H9 (cell line): Measurements from ENCODE around the gene SMYD5. TPM values are rescaled to one million over a fixed set of nuclear protein-coding genes. Genes with fewer than 3 reads are reported as not detected.

Experiments used
- DNase-seq: peaks from one replicate; pipeline ENCODE4 v3.0.0-alpha.2; 2017
- H2AFZ ChIP-seq: one replicate; pipeline ENCODE4 v1.6.1; 2013; ENCODE audit warnings: mild to moderate bottlenecking, low read length, control low read depth, moderate library complexity
- H2AK5ac ChIP-seq: 2 replicates; pipeline ENCODE4 v1.6.1; 2013; ENCODE audit warnings: low read length, control low read depth, mixed read lengths; ENCODE audit not compliant: insufficient read length
- H2BK120ac ChIP-seq: one replicate; pipeline ENCODE4 v1.6.1; 2013; ENCODE audit warnings: low read depth, mild to moderate bottlenecking, low read length, control low read depth, inconsistent platforms; ENCODE audit not compliant: poor library complexity, severe bottlenecking
- H2BK12ac ChIP-seq: 2 replicates; pipeline ENCODE4 v1.6.1; 2013; ENCODE audit warnings: low read length, control low read depth, mixed read lengths, low read depth; ENCODE audit not compliant: insufficient read length
- H2BK15ac ChIP-seq: 2 replicates; pipeline ENCODE4 v1.6.1; 2013; ENCODE audit warnings: low read depth, low read length, control low read depth
- H2BK20ac ChIP-seq: one replicate; pipeline ENCODE4 v1.6.1; 2013; ENCODE audit warnings: low read depth, mild to moderate bottlenecking, low read length, control low read depth, inconsistent platforms; ENCODE audit not compliant: poor library complexity, severe bottlenecking
- H2BK5ac ChIP-seq: 2 replicates; pipeline ENCODE4 v1.6.1; 2013; ENCODE audit warnings: low read length, control low read depth, mixed read lengths; ENCODE audit not compliant: insufficient read length
- H3K14ac ChIP-seq: 2 replicates; pipeline ENCODE4 v1.6.1; 2013; ENCODE audit warnings: low read length, control low read depth; ENCODE audit not compliant: insufficient read depth
- H3K18ac ChIP-seq: 2 replicates; pipeline ENCODE4 v1.6.1; 2013; ENCODE audit warnings: low read depth, mild to moderate bottlenecking, mixed read lengths, low read length, control low read depth; ENCODE audit not compliant: insufficient read length
- H3K23ac ChIP-seq: 2 replicates; pipeline ENCODE4 v1.6.1; 2013; ENCODE audit warnings: low read length, control low read depth, mixed read lengths, low read depth; ENCODE audit not compliant: insufficient read length
- H3K23me2 ChIP-seq: 2 replicates; pipeline ENCODE4 v1.6.1; 2013; ENCODE audit warnings: low read depth, mild to moderate bottlenecking, mixed read lengths, low read length, control low read depth; ENCODE audit not compliant: insufficient read length, poor library complexity, severe bottlenecking
- H3K27ac ChIP-seq: 2 replicates; pipeline ENCODE4 v1.5.1; 2013; ENCODE audit warnings: low read length, control low read depth, mixed read lengths, low read depth; ENCODE audit not compliant: insufficient read length
- H3K27me3 ChIP-seq: 2 replicates; pipeline ENCODE4 v1.6.1; 2013; ENCODE audit warnings: low read length, control low read depth, inconsistent platforms; ENCODE audit not compliant: insufficient read depth
- H3K4ac ChIP-seq: 2 replicates; pipeline ENCODE4 v1.6.1; 2013; ENCODE audit warnings: low read depth, mild to moderate bottlenecking, control low read depth, inconsistent platforms, low read length, moderate library complexity
- H3K4me1 ChIP-seq: 2 replicates; pipeline ENCODE4 v1.6.1; 2013; ENCODE audit warnings: low read length, control low read depth, inconsistent platforms; ENCODE audit not compliant: insufficient read depth
- H3K4me2 ChIP-seq: 2 replicates; pipeline ENCODE4 v1.6.1; 2013; ENCODE audit warnings: low read length, control low read depth, mixed read lengths; ENCODE audit not compliant: insufficient read length, insufficient read depth
- H3K56ac ChIP-seq: 2 replicates; pipeline ENCODE4 v1.6.1; 2013; ENCODE audit warnings: low read depth, mild to moderate bottlenecking, mixed read lengths, low read length, control low read depth; ENCODE audit not compliant: insufficient read length
- H3K79me1 ChIP-seq: 2 replicates; pipeline ENCODE4 v1.6.1; 2013; ENCODE audit warnings: low read depth, mild to moderate bottlenecking, moderate library complexity, low read length, control low read depth, inconsistent platforms; ENCODE audit not compliant: insufficient read depth, poor library complexity, severe bottlenecking
- H3K79me2 ChIP-seq: 2 replicates; pipeline ENCODE4 v1.6.1; 2013; ENCODE audit warnings: low read length, control low read depth, inconsistent platforms; ENCODE audit not compliant: insufficient read depth
- H3K9ac ChIP-seq: 2 replicates; pipeline ENCODE4 v1.6.1; 2013; ENCODE audit warnings: low read length, control low read depth, mixed read lengths; ENCODE audit not compliant: insufficient read length; ENCODE audit errors: extremely low read depth
- H3K9me3 ChIP-seq: one replicate; pipeline ENCODE4 v1.6.1; 2013; ENCODE audit warnings: low read depth, low read length, inconsistent platforms; ENCODE audit not compliant: control insufficient read depth
- H3T11ph ChIP-seq: one replicate; pipeline ENCODE4 v1.6.1; 2013; ENCODE audit warnings: mild to moderate bottlenecking, low read length, control low read depth, inconsistent platforms
- H4K20me1 ChIP-seq: one replicate; pipeline ENCODE4 v1.6.1; 2013; ENCODE audit not compliant: control insufficient read depth, insufficient read length, insufficient read depth
- H4K5ac ChIP-seq: 2 replicates; pipeline ENCODE4 v1.6.1; 2013; ENCODE audit warnings: low read depth, mild to moderate bottlenecking, mixed read lengths, low read length, control low read depth; ENCODE audit not compliant: insufficient read length
- H4K8ac ChIP-seq: replicated peaks from 2 replicates; pipeline ENCODE4 v1.6.1; 2013; ENCODE audit warnings: low read length, control low read depth, mixed read lengths, low read depth; ENCODE audit not compliant: insufficient read length
- H4K91ac ChIP-seq: 2 replicates; pipeline ENCODE4 v1.6.1; 2013; ENCODE audit warnings: low read depth, mild to moderate bottlenecking, moderate library complexity, mixed read lengths, low read length, control low read depth; ENCODE audit not compliant: insufficient read length
- H3K27ac Mint-ChIP-seq, 3 experiments: 2 replicates in 2 of 3; 3 replicates in 1 of 3; pipeline ENCODE4 v1.8.0; 2020 to 2021; ENCODE audit warnings: mixed read lengths in 3 of 3, mild to moderate bottlenecking in 1 of 3, moderate library complexity in 1 of 3
- H3K27me3 Mint-ChIP-seq: 2 replicates; pipeline ENCODE4 v1.8.0; 2021; ENCODE audit warnings: low read depth, mild to moderate bottlenecking, moderate library complexity, mixed read lengths
- H3K36me3 Mint-ChIP-seq, 3 experiments: 2 replicates in 2 of 3; 3 replicates in 1 of 3; pipeline ENCODE4 v1.8.0; 2020 to 2021; ENCODE audit warnings: low read depth in 3 of 3, mixed read lengths in 3 of 3; ENCODE audit not compliant: insufficient read depth in 1 of 3
- H3K4me1 Mint-ChIP-seq, 2 experiments: 2 replicates each; pipeline ENCODE4 v1.8.0; 2020; ENCODE audit warnings: mixed read lengths in 2 of 2
- H3K4me3 Mint-ChIP-seq, 2 experiments: 2 replicates in 1 of 2; 3 replicates in 1 of 2; pipeline ENCODE4 v1.8.0; 2020 to 2021; ENCODE audit warnings: mild to moderate bottlenecking in 2 of 2, mixed read lengths in 2 of 2, moderate library complexity in 1 of 2
- H3K9me3 Mint-ChIP-seq, 2 experiments: 2 replicates in 1 of 2; 3 replicates in 1 of 2; pipeline ENCODE4 v1.8.0; 2020; ENCODE audit warnings: mild to moderate bottlenecking in 2 of 2, mixed read lengths in 2 of 2, moderate library complexity in 1 of 2
- CTCF ChIP-seq: fragments of 200-600 bp; sonication (generic); conservative IDR thresholded peaks from 3 replicates; pipeline ENCODE4 v1.8.0; 2021; ENCODE audit warnings: antibody characterized with exemption, mild to moderate bottlenecking
- WGBS: extraction: QIAGEN DNeasy Blood & Tissue Kit; methylation state at CpG from one replicate; pipeline ENCODE4 v1.1.7; 2013; ENCODE audit warnings: missing lambda C conversion rate, low lambda C conversion rate, mixed read lengths; ENCODE audit not compliant: insufficient read length; ENCODE audit errors: extremely low coverage; 5-methylcytosine and 5-hydroxymethylcytosine counted together
- total RNA-seq: library from RNA; stranded (reverse); gene quantifications from 2 replicates; pipeline ENCODE4 v1.2.1, GENCODE V29; 2021

SMYD5 gene
- total RNA-seq, 1 experiment from 2014 or later = 45.2 TPM

GRCh38 chr2:73210019-73210418 lies 4.0 kb upstream of the SMYD5 start:
- Histone ChIP-seq H2BK120ac (no peak overlapping the region), H3K14ac (no peak overlapping the region), H3K27ac (no peak overlapping the region), H2BK5ac (no peak overlapping the region), H3K79me2 (peaks cover 2% of the 10 kb centered on the region; the same call in 1 of the 2 replicates), H3K4me1 (no peaks in the 10 kb centered on the region), H3K9ac (no peak overlapping the region), H2AFZ (no peak overlapping the region), H4K91ac (no peak overlapping the region), H3K23me2 (no peaks in the 10 kb centered on the region), H2BK15ac (no peak overlapping the region), H2AK5ac (no peak overlapping the region), H2BK12ac (no peak overlapping the region), H3K9me3 (no peaks in the 10 kb centered on the region), H3T11ph (no peak overlapping the region), H3K27me3 (no peaks in the 10 kb centered on the region), H3K23ac (no peak overlapping the region), H3K56ac (no peak overlapping the region), H4K8ac (no peak overlapping the region), H3K4me2 (no peak overlapping the region), H2BK20ac (no peak overlapping the region), H3K4ac (no peak overlapping the region), H4K5ac (no peak overlapping the region), H3K79me1 (no peaks in the 10 kb centered on the region), H3K18ac (no peak overlapping the region), H4K20me1 (no peaks in the 10 kb centered on the region)
- Mint-ChIP-seq H3K36me3 (no peaks in the 10 kb centered on the region; a peak in 1 of 7 replicates), H3K27me3 (peaks cover 25% of the 10 kb centered on the region), H3K4me1 (peaks cover 10 to 25% of the 10 kb centered on the region in 2 experiments), H3K4me3 (no peak overlapping the region), H3K27ac (no peak overlapping the region; a peak in 1 of 7 replicates), H3K9me3 (no peaks in the 10 kb centered on the region)
- WGBS = no CpG with 5 or more reads among the region's 4 CpGs
- TF ChIP-seq CTCF = no peak
- no peak for DNase-seq
